Activated CD4-positive, alpha-beta memory T cell treated with anti-CD3 and anti-CD28 coated beads for 36 hours (primary cell): ENCODE data around the gene MICALL1. TPM values are rescaled to one million over a fixed set of nuclear protein-coding genes. Genes with fewer than 3 reads are reported as not detected.

ENCODE experiments used
- CTCF ChIA-PET: fragments of 350-600 bp; sonication (Branson Sonifier 250); formaldehyde crosslinking; loops from one replicate; lab custom pipeline; 2021; ENCODE audit warnings: antibody characterized with exemption, inconsistent platforms; lab: Charles Lee
- POLR2A ChIA-PET: fragments of 350-600 bp; sonication (Branson Sonifier 250); formaldehyde crosslinking; loops from one replicate; lab custom pipeline; 2021; ENCODE audit warnings: antibody characterized with exemption; lab: Charles Lee
- DNase-seq: peaks from one replicate; pipeline ENCODE4 v3.0.0-alpha.2; 2020
- H3K27ac Mint-ChIP-seq: one replicate; pipeline ENCODE4 v1.8.0; 2021; ENCODE audit warnings: mixed read lengths
- H3K27me3 Mint-ChIP-seq: one replicate; pipeline ENCODE4 v1.8.0; 2021; ENCODE audit warnings: mixed read lengths
- H3K36me3 Mint-ChIP-seq: one replicate; pipeline ENCODE4 v1.8.0; 2021; ENCODE audit warnings: mixed read lengths
- H3K4me1 Mint-ChIP-seq: one replicate; pipeline ENCODE4 v1.8.0; 2021; ENCODE audit warnings: low read depth, mixed read lengths
- H3K4me3 Mint-ChIP-seq: one replicate; pipeline ENCODE4 v1.8.0; 2021; ENCODE audit warnings: mild to moderate bottlenecking, mixed read lengths
- H3K9me3 Mint-ChIP-seq: one replicate; pipeline ENCODE4 v1.8.0; 2021; ENCODE audit warnings: mixed read lengths
- intact Hi-C: fragments of 100-400 bp; cut with micrococcal nuclease; formaldehyde crosslinking; loops from one replicate; pipeline ENCODE4 v1.15.1; 2023
- total RNA-seq, 2 experiments: library from RNA; stranded (reverse); gene quantifications; one replicate each; pipeline ENCODE4 v1.2.3, GENCODE V29; 2021

The MICALL1 gene
- total RNA-seq, 2 experiments from 2014 or later = 18.4 to 19.1 TPM

DNA sequence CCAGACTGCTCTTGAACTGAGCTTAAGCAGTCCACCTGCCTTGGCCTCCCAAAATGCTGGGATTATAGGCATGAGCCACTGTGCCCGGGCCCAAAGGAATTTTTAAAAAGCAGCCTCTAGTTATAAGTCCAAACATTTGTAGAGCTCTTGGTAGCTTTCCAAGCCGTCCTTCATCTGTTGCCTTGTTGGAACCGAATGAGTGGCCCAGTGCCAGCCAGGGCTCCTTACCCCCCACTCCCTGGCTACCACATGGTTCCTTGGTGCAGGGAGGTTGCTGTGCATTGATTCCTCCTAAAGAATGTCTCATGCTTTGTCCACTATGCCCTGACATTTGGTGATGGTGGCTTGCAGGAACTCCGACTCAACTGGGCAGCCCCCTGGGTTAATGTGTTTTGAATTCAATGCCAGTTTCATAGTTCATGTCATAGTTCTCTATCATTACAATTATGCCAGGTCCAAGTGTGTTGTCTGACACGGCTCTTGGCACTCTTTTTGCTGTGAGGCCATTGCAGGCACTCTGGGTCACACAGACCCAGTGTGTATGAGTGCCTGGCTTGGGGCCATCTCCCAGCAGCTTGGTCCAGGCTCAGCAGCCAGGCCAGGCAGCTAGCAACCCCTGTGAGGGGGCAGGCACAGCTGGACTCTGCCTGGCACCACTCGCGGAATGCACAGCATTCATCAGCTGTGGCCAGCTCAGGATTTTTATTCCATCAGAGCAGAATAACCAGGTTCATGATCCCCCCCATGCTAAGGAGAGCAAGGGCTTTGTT, 13.3 kb upstream of the MICALL1 start:
- no peak overlapping the region for H3K4me3 Mint-ChIP-seq
- H3K36me3 Mint-ChIP-seq = peaks cover 23% of the 10 kb centered on the region
- peaks cover 22% of the 10 kb centered on the region for H3K4me1 Mint-ChIP-seq
- no peaks in the 10 kb centered on the region for H3K27me3 Mint-ChIP-seq
- no peak for DNase-seq
- no peak overlapping the region for H3K27ac Mint-ChIP-seq
- ChIA-PET CTCF (interaction anchor here (0.9 to 1.6 kb wide), 2 partner anchors 13 to 29 kb away, joined by 3 to 5 read pairs; no protein-coding TSS in a partner anchor), POLR2A (interaction anchor here (1.6 to 1.7 kb wide), 2 partner anchors 9 to 13 kb away, joined by 3 to 6 read pairs; no protein-coding TSS in a partner anchor)
- no peaks in the 10 kb centered on the region for H3K9me3 Mint-ChIP-seq
- intact Hi-C loops = no loop called here

DNA sequence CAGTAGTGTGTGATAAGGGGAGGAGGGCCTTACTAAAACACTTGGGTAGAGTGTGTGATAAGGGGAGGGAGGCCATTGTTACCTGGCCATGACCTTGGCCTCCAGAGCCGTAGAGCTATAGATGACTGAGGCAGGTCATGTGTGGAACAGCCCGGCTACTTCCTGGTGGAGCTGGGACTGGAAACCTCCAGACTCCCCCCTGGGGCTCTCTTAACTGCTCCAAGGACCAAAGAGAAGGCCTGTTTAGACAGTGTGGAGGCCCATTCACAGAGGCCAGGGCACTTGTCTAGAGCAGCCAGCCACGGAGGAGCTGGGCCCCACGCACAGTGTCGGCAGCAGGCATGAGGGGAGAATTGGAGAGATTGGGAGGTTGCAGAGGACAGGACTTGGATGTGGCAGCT, 12.5 kb upstream of the MICALL1 start:
- Mint-ChIP-seq H3K4me1 (peaks cover 22% of the 10 kb centered on the region), H3K9me3 (no peaks in the 10 kb centered on the region), H3K27me3 (no peaks in the 10 kb centered on the region), H3K27ac (peak overlapping the region; percentile 39), H3K4me3 (no peak overlapping the region), H3K36me3 (peaks cover 14% of the 10 kb centered on the region)
- POLR2A ChIA-PET = interaction anchor here (1.6 to 1.7 kb wide), 2 partner anchors 8 to 12 kb away, joined by 3 to 6 read pairs; no protein-coding TSS in a partner anchor
- intact Hi-C loops = no loop called here
- CTCF ChIA-PET = interaction anchor here (0.9 to 1.6 kb wide), 2 partner anchors 12 to 30 kb away, joined by 3 to 5 read pairs; no protein-coding TSS in a partner anchor
- no peak for DNase-seq

DNA sequence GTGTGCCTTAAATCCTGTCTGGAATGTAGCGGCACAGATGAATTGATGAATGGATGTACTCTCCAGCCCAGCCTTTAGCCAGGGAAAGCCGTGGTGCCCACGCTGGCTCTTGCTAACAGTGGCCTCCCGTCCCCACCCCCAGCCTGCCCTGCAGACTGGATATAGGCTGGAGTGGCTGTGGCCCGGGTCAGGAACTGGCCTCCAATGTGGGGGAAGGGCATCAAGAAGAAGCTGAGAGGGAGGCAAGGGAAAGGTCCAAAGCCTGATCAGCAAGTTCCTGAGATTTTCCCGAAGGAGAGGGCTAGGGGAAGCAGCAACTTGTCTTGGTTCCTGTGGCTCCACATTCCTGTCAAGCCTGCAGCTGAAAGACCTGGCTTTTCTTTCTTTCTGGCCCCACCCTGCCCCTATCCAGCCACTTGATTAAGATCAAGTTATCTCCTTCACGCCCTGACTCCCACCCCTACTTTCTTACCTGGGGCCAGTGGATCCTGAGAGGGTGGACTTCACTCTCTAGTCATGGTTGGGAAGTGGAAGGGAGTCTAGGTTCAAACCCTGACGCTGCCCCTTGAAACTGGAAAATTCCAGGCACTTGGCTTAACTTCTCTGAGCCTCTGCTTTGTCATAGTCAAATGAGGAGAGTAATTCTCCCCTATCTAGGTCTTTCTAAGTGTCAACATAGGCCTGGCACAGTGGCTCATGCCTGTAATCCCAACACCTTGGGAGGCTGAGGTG, 11.0 kb upstream of the MICALL1 start:
- Mint-ChIP-seq H3K4me1 (peaks cover 22% of the 10 kb centered on the region), H3K27me3 (no peaks in the 10 kb centered on the region), H3K4me3 (no peak overlapping the region), H3K27ac (peak overlapping the region; percentile 93), H3K9me3 (no peaks in the 10 kb centered on the region), H3K36me3 (peaks cover 7% of the 10 kb centered on the region)
- DNase-seq = no peak
- intact Hi-C loops = loop anchor here (5.0 kb wide), 1 partner anchor 57 kb away; the partner anchor contains the start of genes C22orf23 and POLR2F
- ChIA-PET CTCF (interaction anchor here (0.9 kb wide), 1 partner anchor 32 kb away, joined by 3 read pairs; no protein-coding TSS in a partner anchor), POLR2A (no interaction called here)

DNA sequence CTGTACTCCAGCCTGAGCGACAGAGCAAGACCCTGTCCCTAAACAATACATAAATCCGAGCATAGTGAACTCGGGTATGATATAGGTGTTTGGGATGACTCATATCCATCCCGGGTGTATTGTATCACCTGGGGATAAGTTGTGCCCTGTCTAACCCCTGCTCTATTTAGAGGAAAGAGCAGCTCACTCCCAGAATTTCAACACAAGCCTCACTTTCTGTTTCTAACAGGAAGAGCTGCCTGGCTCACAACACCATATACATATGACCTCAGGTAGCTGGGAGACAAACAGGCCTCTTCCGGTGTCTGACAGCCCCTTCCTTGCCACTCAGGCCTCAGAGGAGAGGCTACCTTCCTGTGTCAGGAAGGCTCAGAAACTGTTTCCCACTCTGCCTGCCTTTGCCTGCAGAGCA, 9.9 kb upstream of the MICALL1 start:
- CTCF ChIA-PET = interaction anchor here (0.8 to 2.4 kb wide), 5 partner anchors 10 to 80 kb away, joined by 3 to 14 read pairs (median 3); partner anchors contain the start of gene MICALL1
- Mint-ChIP-seq H3K4me1 (peaks cover 22% of the 10 kb centered on the region), H3K4me3 (no peak overlapping the region), H3K27ac (peak overlapping the region; percentile 93), H3K27me3 (no peaks in the 10 kb centered on the region), H3K9me3 (no peaks in the 10 kb centered on the region), H3K36me3 (peaks cover 5% of the 10 kb centered on the region)
- DNase-seq = peak; percentile 71
- POLR2A ChIA-PET = interaction anchor here (0.5 to 2.2 kb wide), 3 partner anchors 10 to 241 kb away, joined by 3 to 10 read pairs (median 3); partner anchors contain the start of genes ANKRD54 and MICALL1
- intact Hi-C loops = loop anchor here (5.0 kb wide), 1 partner anchor 56 kb away; the partner anchor contains the start of genes C22orf23 and POLR2F

DNA sequence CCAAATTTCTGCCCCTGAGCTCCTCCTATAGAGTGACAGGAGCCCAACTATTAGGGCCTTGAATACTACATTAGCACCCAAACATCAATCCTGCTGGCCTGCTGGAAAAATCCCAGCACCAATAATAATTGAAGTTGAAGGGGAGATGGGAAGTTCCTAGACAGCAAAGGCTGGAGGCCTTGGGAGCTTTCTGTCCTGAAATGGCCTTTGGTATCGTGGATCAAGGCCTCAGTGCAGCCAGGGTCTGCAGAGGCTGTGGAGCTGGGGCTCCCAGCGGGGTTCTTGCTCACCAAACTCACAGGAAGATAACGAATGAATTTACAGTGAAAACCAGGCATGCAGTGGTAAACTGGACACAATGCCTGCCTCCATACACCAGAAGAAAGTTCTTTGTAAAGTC, 9.2 kb upstream of the MICALL1 start:
- no peak overlapping the region for H3K4me3 Mint-ChIP-seq

DNA sequence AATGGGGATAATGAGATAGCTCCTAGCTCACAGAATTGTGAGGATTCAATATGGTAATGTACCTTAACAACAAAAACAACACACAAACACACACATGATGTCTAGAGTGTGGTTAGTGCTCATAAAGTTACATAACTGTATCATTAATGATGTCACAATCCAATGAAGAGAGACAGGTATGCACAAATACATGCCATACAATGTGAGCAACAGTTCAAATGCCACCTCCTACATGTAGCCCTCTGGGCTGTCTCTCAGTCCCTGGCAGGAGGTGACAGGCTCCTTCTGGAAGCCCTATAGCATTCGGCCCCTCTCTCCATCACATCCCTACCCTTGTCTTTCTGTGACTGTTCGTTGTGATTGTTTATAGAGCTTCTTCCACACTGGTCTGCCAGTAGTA, 8.3 kb upstream of the MICALL1 start:
- no peak for DNase-seq
- H3K27me3 Mint-ChIP-seq = no peaks in the 10 kb centered on the region
- CTCF ChIA-PET = interaction anchor here (1.0 to 2.4 kb wide), 5 partner anchors 8 to 68 kb away, joined by 3 to 14 read pairs (median 8); partner anchors contain the start of gene MICALL1
- no peaks in the 10 kb centered on the region for H3K9me3 Mint-ChIP-seq
- H3K4me3 Mint-ChIP-seq = no peak overlapping the region
- H3K4me1 Mint-ChIP-seq = peaks cover 22% of the 10 kb centered on the region
- intact Hi-C loops = loop anchor here (5.0 kb wide), 1 partner anchor 54 kb away; the partner anchor contains the start of genes C22orf23 and POLR2F
- POLR2A ChIA-PET = interaction anchor here (2.2 kb wide), 1 partner anchor 8 kb away, joined by 10 read pairs; the partner anchor contains the start of gene MICALL1
- H3K36me3 Mint-ChIP-seq = no peaks in the 10 kb centered on the region
- no peak overlapping the region for H3K27ac Mint-ChIP-seq

More for the DNA sequence above, 9.2 kb upstream of the MICALL1 start:
- DNase-seq = no peak
- H3K27ac Mint-ChIP-seq = peak overlapping the region; percentile 93
- ChIA-PET POLR2A (interaction anchor here (1.1 to 2.2 kb wide), 2 partner anchors 9 to 45 kb away, joined by 3 to 10 read pairs; partner anchors contain the start of gene MICALL1), CTCF (interaction anchor here (0.8 to 2.4 kb wide), 6 partner anchors 9 to 81 kb away, joined by 3 to 14 read pairs (median 6); partner anchors contain the start of gene MICALL1)
- peaks cover 22% of the 10 kb centered on the region for H3K4me1 Mint-ChIP-seq
- intact Hi-C loops = loop anchor here (5.0 kb wide), 1 partner anchor 55 kb away; the partner anchor contains the start of genes C22orf23 and POLR2F
- no peaks in the 10 kb centered on the region for H3K27me3 Mint-ChIP-seq
- H3K36me3 Mint-ChIP-seq = peaks cover 2% of the 10 kb centered on the region
- H3K9me3 Mint-ChIP-seq = no peaks in the 10 kb centered on the region

DNA sequence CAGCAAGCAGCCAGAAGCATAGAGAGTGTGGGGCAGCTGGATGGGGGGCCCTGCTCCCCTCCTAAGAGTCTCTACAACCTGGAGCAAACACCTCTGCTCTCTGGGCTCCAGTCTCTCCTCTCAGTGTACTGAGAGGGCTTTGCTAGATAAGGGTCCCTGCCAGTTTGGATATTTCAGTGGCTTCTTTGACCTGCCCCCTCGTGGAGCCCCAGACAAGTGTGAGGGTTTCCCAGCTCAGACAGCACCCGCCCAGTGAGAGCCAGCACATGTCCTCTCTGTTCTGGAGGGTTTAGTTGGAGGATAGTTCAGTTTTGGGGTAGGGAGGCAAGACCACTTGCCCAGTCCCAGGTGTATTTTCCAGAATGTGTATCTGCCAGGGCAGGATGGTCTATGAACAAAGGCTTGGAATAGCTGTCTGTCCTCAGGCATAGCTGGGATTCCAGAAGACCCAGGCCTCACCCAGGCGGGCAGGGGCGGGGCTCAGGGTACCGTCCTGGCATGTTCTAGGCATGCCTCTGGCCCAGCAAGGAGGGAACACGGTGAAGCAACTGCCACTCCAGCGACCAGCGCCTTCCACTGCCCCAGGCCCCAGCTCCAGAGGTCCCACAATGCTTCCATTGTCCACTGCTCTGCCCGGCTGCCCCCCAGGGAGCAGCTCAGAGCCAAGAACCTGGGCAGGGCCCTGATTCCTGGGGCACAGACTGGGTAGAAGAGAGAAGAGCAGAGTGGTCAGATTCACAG, 7.5 kb upstream of the MICALL1 start:
- intact Hi-C loops = loop anchor here (5.0 kb wide), 1 partner anchor 54 kb away; the partner anchor contains the start of genes C22orf23 and POLR2F
- Mint-ChIP-seq H3K36me3 (no peaks in the 10 kb centered on the region), H3K27ac (no peak overlapping the region), H3K27me3 (no peaks in the 10 kb centered on the region), H3K4me3 (no peak overlapping the region), H3K4me1 (peaks cover 22% of the 10 kb centered on the region), H3K9me3 (no peaks in the 10 kb centered on the region)
- DNase-seq = no peak
- ChIA-PET CTCF (interaction anchor here (1.0 kb wide), 1 partner anchor 36 kb away, joined by 3 read pairs; no protein-coding TSS in a partner anchor), POLR2A (no interaction called here)

DNA sequence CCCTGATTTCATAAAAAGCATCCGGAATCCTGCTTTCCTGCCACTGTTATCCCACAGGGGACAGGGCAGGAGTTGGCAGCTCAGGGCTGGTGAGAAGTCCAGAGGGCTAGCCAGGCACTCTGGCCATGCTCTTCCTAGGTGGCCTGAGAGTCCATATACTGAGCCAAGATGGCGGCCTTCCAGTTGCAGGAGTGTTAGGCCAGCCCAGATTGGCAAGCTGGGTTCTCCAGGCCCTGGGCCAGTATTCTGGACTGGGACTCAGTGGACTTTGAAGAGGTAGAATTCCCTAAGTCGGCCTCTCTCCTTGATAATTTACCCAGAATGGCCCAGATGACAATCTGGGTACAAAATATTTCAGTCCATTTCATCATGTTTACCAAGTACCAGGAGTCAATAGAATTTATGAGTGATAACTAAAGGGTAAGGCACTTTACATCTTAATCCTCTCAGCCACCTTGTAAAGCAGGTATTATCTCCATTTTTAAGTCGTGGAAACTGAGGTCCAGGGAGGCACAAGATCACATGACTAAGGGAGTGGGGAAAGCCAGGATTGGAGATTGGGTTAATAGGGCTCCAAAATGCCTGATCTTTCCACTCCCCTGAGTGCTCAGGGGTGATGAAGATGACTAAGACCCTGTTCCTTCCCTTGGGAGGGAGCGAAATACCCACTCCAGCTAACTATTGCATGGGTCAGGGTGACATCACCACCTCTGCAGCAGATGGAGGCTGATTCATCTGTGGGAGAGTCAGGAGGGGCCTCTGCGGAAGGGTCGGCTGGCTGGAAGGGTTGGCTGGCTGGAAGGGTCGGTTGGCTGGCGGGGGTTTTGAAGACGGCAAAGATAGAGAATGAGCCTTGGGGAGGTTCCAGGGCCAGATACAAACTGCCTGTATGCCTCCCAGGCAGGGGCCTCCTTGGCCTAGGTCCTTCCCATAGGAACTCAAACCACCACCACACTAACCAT, 1.2 kb upstream of the MICALL1 start:
- no peak overlapping the region for H3K27ac Mint-ChIP-seq
- peaks cover 23% of the 10 kb centered on the region for H3K4me1 Mint-ChIP-seq
- H3K36me3 Mint-ChIP-seq = no peaks in the 10 kb centered on the region
- H3K4me3 Mint-ChIP-seq = peak overlapping the region; percentile 72
- no peaks in the 10 kb centered on the region for H3K27me3 Mint-ChIP-seq
- CTCF ChIA-PET = interaction anchor here (0.9 to 2.2 kb wide), 7 partner anchors 8 to 86 kb away, joined by 3 to 14 read pairs (median 8); no protein-coding TSS in a partner anchor
- DNase-seq = peak; percentile 41
- intact Hi-C loops = no loop called here
- POLR2A ChIA-PET = interaction anchor here (1.1 to 1.6 kb wide), 3 partner anchors 12 to 55 kb away, joined by 3 to 6 read pairs (median 5); partner anchors contain the start of genes C22orf23 and POLR2F
- H3K9me3 Mint-ChIP-seq = no peaks in the 10 kb centered on the region

DNA sequence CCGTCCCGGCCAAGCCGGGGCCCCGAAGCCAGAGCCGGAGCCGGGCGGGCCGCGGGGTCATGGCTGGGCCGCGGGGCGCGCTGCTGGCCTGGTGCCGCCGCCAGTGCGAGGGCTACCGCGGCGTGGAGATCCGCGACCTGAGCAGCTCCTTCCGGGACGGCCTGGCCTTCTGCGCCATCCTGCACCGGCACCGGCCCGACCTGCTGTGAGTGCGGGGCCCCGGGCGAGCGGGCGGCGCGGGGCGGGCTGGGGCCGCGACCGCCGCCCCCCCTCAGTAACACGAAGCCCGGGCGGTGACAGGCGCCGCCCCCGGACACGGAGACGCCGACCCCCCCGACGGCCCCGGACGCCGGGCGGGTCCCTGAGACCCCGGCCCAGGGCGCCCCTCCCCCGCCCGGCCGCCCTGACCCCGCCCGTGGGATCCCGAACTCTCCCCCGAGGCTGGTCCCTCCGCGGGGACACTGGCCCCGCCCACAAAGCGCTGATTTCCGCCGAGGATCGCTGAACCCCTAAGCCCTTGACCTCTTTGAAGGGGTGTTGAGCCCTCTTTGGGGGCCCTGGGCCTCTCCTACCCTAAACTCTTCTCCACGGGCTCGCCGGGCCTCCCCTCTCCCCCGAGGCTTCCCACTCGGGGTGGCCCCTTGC, 389 bp downstream of the MICALL1 start:
- DNase-seq = peak; percentile 51
- intact Hi-C loops = no loop called here
- ChIA-PET CTCF (interaction anchor here (0.6 to 2.0 kb wide), 10 partner anchors 9 to 123 kb away, joined by 3 to 14 read pairs (median 4); no protein-coding TSS in a partner anchor), POLR2A (interaction anchor here (0.6 to 1.8 kb wide), 5 partner anchors 10 to 98 kb away, joined by 3 to 10 read pairs (median 3); partner anchors contain the start of gene GCAT)
- Mint-ChIP-seq H3K4me3 (peak overlapping the region; percentile 75), H3K4me1 (peaks cover 30% of the 10 kb centered on the region), H3K9me3 (no peaks in the 10 kb centered on the region), H3K27me3 (no peaks in the 10 kb centered on the region), H3K27ac (peak overlapping the region; percentile 78), H3K36me3 (no peaks in the 10 kb centered on the region)
